ENCODE data around the gene FILIP1L.

FILIP1L gene

DNA sequence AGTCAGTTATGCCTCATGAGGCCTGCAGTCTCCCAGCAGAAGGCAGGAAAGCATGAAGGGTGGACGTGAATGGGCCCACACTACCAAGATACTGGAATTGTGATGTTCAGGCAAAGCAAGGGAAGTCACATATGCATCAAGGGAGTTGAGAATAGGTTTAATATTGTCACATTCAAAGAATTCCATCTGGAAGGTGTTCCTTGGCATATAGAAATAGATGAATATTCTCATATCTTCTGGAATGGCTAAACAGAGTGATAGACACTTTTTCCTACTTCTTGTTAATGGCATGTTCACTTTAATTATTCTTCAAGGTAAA is 193.0 kb downstream of the FILIP1L start:
- no peak for DNase-seq

DNA sequence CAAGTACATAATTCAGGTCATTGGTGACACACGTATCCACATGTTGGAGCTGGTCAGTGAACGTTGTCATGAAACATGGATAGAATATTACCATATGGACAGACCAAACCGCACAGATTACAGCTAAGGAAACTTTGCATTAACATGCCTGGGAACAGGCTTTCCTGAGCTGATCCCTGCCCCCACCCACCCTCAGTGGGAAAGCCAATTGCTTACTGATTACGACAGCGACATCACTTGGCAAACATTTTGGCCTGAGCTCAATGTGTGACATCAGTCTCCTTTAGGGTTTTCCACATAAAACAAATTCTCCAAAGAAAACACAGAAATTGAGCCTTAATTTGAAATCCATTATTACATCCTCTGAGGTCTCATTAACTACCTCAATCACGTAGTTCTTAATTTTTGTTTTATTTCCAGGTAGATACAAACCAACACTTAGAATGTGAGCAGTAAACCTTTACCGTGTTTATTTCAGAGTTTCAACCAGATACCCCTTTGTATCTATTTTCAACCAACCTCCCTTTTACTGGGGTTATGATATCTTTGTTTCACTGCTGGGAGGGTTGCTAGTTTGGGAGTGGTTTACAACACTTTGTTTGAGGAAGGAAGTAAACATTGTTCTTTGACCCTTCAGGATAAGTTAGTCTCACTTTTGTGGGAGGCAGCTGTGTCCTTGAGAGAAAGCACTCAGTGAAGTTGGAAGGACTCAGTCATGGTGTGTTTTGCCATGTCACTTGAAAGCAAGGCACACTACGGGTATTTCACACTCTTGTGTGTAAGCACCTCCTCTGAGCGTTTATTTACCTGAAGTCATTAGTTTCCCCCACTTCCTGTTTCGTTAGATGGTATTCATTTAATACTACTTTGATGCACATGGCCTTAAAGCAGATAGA is 193.6 kb downstream of the FILIP1L start:
- DNase-seq = peak in 2 of 14 donors; percentile 5 to 13

DNA sequence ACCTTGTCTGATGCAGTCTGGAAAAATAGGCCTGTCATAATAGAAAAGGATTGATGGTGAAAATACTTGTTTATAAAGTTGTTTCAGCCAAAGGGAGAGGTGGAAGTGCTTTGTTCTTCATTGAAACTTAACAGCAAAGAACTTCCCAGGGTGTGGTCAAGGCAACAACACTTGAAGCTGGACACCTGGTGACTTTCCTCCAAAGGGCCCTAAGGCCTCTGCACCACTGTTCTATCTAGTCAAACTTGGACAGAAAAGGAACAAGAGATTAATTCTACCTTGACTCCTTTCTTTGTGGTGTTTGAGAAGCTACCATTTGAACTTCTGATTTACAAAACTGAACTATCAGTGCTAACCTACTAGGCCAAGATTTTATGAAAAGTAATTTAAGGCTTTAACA is 194.6 kb downstream of the FILIP1L start:
- DNase-seq = no peak

DNA sequence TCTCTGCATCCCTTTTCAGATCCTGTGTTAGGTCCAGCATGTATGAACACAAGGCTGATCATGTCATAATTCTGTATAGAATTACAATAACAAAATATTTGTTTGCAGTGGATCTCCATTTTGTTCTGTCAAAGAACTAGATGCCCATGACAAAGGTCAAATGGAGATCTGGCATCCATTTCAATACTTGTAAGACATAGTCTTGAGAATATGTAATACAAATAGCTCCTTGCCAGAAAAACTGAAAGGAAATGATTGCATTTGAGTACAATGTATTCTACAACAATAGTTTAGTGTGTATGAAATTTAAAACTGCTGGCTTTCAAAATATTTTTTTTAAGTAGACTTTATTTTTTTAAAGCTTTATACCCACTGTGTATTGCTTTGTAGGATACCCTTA is 195.6 kb downstream of the FILIP1L start:
- DNase-seq = no peak

DNA sequence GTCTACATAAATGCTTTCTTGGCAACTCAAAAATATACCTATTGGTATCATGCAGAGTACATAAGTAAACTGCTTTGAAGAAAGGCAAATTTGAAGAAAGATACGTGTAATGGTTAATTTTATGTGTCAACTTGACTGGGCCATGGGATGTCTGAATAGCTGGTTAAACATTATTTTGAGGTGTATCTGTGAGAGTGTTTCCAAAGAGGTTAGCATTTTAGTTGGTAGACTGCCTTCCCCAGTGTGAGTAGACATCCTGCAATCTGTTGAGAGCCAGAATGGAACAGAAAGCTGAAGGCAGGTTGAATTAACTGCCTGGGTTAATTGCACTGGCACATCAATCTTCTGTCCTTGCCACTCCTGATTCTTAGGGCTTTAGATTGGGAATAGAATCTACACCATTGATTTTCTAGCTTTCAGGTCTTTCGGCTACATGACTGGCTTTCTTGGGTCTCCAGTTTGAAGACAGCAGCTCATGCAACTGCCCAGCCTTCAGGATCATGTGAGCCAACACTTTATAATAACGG is 198.3 kb downstream of the FILIP1L start:
- DNase-seq = no peak

DNA sequence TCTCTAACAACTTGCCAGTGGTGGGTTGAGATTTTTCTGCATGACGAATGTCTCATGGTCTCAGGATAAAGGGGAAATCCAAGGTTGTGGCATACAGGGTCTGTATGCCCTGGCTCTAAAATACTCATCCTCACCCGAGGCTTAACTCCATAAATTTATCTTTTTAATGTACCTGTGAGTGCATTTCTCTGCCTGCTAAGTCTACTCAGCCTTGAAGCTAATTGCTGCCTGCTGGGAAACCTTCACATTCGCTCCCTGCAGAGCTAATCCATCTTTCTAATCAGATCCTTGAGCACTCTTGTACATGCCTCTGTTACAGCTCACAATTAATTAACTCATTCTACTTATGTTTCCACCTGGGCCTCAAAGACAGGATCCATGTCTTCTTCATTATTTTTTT is 202.9 kb downstream of the FILIP1L start:
- no peak for DNase-seq

DNA sequence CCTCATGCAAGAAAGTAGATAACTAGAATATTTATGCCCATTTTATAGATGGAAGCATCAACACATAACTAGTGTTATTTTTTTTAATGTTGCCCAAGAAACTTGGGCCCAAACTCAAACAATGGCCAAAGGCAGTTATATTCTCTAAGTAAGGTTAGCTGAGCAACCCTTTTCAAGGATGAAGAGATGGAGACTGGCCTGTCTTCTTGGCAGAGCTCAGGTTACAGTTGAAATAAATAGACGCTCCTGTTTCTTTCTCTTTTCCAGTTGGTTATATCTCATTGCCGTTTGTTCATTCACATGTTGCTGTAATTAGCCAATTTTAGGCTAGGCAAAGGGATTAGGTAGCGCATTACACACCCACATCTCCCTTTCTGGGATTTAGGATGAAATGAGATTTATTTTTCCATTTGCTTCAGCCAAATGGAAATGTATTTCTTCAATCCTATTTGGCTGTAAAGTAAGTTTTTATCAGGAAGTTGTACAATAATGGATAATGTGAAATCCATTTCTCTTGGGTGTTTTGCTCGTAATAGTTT is 203.5 kb downstream of the FILIP1L start:
- no peak for DNase-seq

DNA sequence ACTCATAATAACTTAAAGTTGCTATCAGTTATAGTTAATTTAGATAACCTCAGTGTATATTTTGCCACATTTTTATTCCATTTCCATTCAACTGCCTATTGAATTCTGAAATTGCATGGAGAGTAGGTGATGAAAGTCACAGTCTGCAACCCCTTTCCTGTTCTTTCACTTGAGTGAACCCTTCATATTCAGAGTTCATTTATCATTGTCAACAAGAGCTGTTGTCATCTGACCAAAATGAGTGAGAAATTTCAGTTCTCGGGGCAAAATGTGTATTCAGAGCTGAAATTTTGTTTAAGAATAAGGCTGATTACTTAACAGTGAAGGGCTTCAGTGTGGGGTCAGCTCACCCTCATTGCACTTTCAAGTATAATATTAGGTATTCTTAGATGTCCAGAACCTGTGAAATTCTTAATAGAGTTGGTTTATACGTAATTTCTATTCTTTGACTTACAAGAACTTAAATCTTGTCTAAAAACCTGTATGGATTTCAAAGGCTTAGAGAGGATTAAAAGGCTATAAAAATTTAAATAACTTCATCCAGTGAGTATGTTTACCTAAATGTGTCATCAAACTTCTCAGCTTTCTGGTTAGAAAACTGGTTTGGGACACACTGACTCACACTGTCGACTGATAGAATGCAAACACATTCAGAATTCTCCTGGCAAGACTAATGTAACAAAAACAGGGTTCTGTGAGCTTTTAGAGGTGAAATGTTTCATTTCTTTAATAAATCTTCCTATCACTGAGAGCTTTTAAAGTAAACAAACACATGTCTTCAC is 204.4 kb downstream of the FILIP1L start:
- no peak for DNase-seq

DNA sequence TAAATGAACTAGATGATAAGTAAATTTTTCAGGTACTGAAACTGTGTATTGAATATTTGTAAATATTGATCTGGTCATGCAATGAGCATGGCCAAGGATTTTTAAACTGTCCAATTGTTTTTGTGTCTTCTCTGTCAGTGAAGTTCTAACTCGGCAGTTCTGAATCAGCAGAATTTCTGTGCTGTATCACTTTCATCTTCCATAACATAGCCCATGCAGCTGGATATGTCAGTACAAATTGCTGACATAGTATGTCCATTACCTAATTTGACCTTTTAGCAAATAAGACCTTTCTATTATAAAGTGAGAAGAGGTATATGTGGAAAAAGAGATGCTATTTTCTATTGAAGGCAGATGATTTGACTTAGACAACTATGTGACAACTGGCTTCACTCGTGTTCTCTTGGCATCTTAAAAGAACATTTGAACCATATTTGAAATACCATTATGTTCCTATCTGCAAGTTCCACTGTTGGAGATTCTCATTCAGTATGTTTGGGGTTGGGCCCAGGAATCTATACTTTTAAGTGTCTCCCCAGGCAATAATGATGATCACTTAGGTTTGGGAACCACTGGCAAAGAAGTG is 206.2 kb downstream of the FILIP1L start:
- DNase-seq = no peak

DNA sequence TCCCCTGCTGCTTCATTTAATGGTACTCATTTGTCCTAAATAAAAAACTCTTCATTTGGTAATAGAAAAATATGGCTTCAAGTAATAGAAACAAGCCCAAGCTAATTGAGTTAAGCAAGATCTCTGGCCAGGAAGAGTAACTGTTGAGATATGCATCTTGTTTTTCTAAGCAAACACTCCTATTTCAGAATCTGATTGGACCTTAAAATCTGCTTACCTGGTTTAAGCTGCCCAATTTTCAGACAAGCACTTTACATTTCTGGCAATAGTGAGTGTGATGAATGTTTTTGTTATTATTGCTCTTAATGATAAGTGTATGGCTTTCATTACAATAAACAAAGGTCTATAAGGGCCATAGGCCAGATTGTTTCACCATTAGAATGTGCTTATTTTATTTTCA is 210.4 kb downstream of the FILIP1L start:
- DNase-seq = no peak

DNA sequence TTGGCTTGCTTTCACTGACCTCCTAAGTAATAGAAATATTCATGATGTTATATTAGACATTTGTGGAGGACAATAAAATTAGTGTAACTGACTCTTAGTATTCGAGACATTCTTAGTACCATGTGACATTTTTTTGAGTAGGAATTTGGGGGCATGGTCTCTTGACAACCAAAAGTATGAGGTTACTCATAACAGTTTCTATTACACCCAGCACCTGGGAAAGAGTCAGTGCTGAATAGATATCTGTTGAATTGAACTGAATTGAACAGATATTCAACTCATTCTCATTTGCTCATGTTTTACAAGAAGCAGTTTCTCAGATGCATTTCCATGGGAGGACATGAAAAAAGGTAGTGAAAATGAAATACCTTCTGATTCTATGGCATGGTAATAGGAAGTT is 212.2 kb downstream of the FILIP1L start:
- no peak for DNase-seq

DNA sequence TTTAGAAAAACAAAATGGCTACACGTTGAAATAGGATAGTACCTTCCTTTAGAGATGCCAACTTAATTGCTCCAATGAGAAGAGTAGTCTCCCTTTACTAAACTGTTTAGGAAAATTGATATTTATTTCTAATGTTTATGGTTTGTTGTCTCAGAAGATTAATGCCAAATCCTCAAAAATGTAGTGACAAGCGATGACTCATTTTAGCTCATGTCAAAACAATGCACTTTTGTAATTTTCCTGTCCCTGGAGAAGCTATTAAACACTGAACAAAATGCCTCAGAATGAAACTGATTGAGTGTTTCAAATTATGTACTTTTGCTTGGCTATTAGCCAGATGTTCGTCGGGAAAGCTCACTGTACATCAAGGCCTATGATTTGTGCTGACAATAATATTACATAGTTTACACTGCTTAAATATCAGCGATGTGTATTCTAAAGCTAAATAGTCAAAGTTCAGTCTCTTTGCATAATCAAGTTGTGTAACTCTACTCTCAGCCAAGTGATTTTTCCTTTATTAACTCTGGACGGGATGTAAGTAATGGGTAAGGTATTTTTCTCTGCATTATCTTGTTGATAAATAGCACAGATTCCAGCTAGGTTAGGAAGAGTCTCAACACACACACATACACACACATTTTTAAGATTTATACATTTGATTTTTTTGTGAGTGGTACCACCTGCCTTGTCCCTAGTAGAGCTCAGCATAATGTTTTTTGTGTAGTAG is 212.9 kb downstream of the FILIP1L start:
- DNase-seq = no peak

DNA sequence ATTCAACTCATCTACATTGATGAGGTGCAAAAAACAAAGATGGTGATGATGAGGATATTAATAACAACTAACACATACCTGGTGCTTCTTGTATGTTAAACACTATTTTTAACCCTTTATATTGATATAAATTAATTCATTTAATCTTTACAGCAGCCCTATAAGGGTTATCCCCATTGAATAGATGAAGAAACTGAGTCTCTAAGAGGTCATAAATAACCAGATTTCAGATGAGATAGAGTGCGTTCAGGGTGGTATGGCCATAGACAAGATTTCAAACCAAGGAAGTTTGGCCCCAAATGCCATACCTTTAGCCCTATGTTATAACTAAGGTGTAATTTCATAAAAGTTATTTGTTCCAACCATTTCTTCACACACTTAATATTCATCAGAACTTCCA is 214.1 kb downstream of the FILIP1L start:
- DNase-seq = no peak

DNA sequence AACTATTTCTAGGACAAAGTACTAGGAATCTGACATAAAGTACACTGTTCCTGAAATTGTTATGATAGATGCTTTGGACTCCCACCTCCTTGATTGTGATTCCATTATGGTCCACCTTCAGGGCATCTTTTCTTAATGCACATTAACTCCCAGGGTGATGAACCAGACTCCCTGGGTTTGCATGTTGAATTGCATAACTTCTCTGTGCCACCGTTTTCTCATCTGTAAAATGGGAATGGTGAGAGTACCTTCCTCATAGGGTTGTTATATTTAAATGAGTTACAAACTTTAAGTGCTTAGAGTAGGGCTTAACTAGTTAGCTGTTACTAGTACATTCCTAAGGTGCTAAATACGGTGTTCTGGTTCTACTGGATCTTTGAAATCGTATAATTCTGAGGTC is 214.7 kb downstream of the FILIP1L start:
- DNase-seq = no peak

DNA sequence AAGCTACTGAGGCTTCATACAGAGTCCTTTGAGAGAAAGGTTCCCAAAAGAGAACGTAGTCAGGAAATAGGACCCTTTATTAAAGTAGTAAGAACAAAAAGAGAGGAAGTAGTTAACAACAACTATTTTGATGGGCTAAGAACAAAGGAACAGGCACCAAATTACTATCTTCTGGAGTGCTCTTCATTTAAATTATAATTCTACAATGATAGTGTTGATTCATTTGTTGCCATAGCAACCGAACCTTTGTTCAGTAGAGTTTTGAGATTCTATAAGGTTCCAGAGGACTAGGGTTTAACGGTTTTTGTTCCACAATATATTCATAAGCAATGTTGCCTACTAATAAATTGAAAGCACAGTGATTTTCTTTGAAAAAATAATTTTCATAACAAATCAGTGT is 217.8 kb downstream of the FILIP1L start:
- no peak for DNase-seq

DNA sequence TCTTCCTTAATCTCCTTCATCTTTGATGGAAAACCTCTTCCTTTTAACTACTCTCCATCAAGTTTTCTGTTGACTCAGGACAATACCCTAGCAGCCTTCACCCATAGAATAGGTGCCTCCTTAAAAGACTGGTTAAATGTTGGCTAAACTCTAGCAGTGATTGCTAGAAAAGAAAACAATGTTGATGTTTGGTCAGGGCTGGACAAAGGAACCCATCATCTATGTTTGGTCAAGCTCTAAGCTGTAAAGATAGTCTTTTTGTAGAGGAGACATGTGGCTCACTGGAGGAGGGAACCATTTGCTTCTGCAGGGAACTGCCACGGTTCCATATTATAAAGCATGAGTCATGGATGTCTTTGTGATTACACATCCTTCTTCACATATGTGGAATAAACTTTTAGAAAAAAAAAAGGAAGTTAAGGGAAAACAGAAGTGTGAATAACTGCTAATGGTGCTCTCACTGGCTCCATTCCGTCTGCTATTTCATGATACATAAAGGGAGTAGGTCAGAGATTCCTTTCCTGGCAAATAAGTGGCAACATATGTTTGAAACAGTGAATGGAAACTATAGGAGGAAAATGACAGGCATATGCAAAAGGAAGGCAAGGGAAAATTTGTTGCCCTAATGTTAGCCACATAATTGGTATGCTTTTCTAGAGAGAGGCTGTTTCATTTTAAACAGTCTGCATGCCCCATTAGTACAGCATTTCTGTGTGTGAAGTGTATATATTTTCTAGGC is 218.4 kb downstream of the FILIP1L start:
- DNase-seq = no peak

DNA sequence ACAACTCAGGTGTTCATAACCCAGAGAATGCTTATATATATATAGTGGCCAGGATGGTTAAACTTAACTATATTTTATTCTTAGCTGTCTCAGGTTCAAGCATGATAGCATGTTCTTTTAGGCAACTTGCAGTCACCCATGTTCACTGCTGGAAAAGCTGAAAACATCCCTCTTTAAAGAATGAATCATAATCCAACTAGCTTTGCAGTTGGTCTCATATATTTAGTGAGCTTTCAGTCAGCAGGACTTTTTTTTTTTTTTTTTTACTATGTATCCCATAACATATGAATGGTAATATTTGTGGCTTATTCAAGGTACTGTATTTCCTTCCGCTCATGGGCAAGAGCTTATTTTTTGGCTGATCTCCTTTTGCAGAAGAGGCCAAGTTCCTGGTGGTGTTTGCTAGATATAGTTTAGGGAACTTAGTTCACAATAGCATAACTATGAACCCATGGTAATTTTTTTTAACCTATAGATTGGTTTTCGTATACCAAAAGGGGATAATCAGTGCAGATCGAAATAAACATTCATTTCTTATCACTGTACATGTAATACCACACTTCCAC is 219.1 kb downstream of the FILIP1L start:
- no peak for DNase-seq

DNA sequence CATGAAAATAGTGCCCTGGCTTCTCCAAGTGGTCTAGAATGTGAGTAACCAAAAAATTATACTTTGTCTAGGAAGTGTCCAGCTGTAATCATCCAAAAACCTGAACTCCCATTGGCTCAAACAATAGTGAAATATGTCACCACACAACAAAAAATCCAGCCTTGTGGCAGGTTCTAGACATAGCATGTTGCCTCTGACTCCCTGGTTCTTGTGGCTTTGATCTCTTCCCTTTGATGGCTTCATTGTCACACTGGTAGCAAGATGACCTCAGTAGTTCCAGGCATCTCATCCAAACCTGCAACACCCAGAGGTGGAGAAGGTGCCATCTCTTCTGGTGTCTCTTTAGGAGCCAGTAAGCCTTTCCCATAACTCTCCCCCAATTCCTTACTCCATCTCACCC is 222.0 kb downstream of the FILIP1L start:
- DNase-seq = no peak

DNA sequence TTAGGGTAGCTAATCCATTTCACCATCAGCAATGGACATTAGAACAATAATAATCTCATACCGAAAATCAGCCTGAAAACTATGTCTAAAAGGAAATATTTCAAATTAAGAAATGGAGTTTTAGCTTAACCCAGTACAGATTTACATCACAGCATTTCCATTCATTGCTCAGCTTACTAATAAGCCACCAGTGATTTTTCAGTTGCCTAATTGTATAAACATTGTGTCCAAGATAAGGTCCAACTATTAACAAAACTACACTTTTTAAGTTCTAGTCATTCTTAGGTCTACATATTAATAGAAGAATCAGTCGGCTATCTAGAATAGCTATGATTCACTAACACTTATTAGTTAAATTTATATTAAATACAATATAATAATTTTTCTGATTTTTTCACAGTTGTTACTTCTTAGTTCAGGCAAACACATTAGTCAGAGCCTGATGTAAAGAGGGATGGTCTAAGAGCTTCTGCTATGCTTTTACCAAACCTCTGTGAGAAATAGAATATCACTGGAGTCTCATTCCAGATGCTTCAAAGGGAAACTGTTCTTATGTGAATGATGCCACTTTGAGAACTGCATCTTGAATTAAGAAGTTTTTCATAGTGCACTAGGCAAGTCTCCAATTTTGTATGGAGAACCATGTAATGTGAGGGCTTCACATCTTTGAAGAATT is 222.6 kb downstream of the FILIP1L start:
- DNase-seq = no peak

DNA sequence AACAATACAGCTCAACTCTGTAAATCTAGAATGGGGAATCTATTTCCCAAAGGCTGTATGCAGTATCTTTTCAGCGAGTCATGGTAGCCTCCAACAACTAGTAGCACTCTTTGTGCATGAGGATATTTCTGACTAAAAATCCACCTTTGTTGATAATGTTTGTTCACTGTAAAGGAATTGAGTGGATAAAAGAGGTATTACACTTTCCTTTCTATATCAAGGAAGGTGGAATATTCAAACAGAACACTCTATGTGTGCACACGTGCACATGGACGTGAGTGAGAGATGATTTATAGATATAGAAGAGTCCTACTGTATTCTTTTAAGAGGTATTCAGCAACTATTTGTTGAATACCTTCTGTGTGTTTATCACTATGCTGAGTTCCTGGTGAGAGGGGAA is 228.4 kb downstream of the FILIP1L start:
- no peak for DNase-seq

DNA sequence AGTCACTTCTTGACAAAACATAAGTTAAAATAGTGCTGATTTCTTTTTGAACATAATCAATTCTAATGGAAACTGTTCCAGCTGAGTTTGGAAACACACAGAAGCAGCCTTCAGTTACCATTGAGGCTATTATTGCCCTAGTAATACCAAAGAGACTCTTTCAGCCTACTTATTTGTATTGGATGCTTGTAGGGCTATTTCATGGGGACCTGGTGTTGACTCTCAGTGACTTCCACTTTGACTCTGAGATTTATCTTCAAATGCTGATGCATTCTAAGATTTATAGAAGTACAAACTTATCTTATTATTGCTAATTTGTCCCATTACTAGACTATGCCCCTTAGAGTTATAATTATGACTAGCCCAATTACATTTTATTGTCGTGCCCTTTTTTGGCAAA is 229.2 kb downstream of the FILIP1L start:
- no peak for DNase-seq
